ENCODE measurements around the gene ACY1.

DNA sequence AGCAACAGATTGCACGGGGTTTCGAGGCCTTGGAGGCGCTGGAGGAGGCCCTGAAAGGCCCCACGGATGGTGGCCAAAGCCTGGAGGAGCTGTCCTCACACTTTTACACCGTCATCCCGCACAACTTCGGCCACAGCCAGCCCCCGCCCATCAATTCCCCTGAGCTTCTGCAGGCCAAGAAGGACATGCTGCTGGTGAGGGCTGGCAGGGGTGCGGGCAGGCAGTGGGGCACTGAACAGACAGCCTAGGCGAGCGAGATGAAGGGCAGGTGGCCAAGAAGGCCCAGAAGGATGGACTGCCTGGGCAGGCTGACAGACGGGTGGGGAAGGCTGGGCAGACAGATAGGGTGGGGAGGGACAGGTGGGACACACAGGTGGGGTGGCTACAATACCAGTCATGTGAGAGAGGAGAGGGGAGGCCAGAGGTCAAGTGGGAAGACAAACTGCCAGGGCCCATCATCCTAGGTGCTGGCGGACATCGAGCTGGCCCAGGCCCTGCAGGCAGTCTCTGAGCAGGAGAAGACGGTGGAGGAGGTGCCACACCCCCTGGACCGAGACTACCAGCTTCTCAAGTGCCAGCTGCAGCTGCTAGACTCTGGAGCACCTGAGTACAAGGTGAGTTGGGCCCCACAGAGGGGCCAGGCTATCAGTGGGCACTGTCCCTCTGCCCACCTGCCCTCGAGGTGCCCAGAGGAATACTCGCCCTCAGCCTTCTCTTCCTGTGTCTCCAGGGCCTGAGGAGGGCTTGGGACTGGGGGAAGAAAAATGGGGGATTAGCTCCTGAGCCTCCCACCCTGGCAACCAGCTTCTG lies 38.1 kb upstream of the ACY1 start:
- TF ChIP-seq, protein P1, sequence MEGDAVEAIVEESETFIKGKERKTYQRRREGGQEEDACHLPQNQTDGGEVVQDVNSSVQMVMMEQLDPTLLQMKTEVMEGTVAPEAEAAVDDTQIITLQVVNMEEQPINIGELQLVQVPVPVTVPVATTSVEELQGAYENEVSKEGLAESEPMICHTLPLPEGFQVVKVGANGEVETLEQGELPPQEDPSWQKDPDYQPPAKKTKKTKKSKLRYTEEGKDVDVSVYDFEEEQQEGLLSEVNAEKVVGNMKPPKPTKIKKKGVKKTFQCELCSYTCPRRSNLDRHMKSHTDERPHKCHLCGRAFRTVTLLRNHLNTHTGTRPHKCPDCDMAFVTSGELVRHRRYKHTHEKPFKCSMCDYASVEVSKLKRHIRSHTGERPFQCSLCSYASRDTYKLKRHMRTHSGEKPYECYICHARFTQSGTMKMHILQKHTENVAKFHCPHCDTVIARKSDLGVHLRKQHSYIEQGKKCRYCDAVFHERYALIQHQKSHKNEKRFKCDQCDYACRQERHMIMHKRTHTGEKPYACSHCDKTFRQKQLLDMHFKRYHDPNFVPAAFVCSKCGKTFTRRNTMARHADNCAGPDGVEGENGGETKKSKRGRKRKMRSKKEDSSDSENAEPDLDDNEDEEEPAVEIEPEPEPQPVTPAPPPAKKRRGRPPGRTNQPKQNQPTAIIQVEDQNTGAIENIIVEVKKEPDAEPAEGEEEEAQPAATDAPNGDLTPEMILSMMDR (IDR thresholded peaks at IDR 0.05) = no peak
- TF ChIP-seq POLR2A (IDR thresholded peaks at IDR 0.05) = no peak
